Fibroblast of pulmonary artery (primary cell): ENCODE data around the gene STAT3.

Experiments
- DNase-seq: peaks from one replicate; pipeline ENCODE4 v3.0.0-alpha.2; 2010; ENCODE audit warnings: low read depth
- H3K4me3 ChIP-seq: replicated peaks from 2 replicates; pipeline ENCODE4 v1.5.1; 2011; ENCODE audit warnings: low read depth, mild to moderate bottlenecking, control low read depth, low read length, moderate library complexity
- TF ChIP-seq, protein P1 (sequence below): IDR thresholded peaks from 2 replicates; pipeline ENCODE4 v1.5.1; 2011; ENCODE audit warnings: mild to moderate bottlenecking, control low read depth, low read length, inconsistent platforms; ENCODE audit errors: missing control alignments

STAT3 gene

DNA sequence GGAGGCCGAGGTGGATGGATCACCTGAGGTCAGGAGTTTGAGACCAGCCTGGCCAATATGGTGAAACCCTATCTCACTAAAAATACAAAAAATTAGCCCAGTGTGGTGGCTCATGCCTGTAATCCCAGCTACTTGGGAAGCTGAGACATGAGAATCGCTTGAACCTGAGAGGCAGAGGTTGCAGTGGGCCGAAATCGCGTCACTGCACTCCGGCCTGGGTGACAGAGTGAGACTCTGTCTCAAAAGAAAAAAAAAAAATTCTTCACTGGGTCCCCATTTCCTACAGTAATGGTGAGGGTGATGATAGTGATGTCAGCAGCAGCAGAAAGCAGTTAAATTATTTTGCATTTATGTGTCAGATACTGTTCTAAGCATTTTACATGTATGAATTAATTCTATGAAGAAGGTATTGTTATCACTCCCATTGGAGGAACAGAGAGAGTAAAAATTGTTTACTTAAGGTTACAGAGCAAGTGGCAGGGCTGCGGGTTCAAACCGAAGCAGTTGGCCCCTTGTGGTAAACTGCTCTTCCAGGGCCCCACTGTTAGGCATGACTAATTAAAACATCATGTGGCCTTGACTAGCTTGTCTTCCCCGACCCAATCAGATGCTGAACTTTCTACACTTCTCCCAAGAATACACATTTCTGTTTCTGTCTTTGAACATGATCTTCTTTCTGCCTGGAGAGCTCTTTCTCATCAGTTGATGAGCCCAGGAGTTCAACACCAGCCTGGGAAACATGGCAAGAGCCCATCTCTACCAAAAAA is 45.8 kb downstream of the STAT3 start:
- TF ChIP-seq, protein P1, sequence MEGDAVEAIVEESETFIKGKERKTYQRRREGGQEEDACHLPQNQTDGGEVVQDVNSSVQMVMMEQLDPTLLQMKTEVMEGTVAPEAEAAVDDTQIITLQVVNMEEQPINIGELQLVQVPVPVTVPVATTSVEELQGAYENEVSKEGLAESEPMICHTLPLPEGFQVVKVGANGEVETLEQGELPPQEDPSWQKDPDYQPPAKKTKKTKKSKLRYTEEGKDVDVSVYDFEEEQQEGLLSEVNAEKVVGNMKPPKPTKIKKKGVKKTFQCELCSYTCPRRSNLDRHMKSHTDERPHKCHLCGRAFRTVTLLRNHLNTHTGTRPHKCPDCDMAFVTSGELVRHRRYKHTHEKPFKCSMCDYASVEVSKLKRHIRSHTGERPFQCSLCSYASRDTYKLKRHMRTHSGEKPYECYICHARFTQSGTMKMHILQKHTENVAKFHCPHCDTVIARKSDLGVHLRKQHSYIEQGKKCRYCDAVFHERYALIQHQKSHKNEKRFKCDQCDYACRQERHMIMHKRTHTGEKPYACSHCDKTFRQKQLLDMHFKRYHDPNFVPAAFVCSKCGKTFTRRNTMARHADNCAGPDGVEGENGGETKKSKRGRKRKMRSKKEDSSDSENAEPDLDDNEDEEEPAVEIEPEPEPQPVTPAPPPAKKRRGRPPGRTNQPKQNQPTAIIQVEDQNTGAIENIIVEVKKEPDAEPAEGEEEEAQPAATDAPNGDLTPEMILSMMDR: no peak
- no peak for DNase-seq

DNA sequence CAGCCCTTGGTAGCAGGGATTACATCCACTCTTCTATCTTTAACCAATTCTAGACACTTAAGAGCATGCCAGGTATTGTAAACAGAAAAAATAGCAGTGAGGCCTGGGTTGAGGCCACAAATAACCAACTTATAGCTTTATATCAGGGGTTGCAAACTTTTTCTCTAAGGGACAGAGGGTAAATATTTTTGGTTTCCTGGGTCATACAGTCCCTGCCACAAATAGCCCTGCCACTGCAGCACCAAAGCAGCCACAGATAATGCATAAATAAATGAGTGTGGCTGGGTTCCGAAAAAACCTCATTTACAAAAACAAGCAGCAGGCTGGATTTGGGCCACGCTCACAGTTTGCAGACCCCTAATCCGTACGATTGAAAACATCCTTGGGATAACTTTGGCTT is 46.7 kb downstream of the STAT3 start:
- no peak for DNase-seq
- TF ChIP-seq, protein P1: no peak
- no peak overlapping the region for H3K4me3 ChIP-seq

More for the DNA sequence above, 45.8 kb downstream of the STAT3 start:
- no peak overlapping the region for H3K4me3 ChIP-seq

- TF ChIP-seq, protein P1: no peak
- no peak overlapping the region for H3K4me3 ChIP-seq
- no peak for DNase-seq
Measured at GRCh38 chr17:42340691-42341127, 47.5 kb downstream of the STAT3 start.

GRCh38 chr17:42339221-42339620 is 49.0 kb downstream of the STAT3 start:
- TF ChIP-seq, protein P1: no peak
- no peak for DNase-seq
- no peak overlapping the region for H3K4me3 ChIP-seq

GRCh38 chr17:42338427-42338985 is 49.7 kb downstream of the STAT3 start:
- TF ChIP-seq, protein P1: no peak
- DNase-seq: no peak
- no peak overlapping the region for H3K4me3 ChIP-seq

DNA sequence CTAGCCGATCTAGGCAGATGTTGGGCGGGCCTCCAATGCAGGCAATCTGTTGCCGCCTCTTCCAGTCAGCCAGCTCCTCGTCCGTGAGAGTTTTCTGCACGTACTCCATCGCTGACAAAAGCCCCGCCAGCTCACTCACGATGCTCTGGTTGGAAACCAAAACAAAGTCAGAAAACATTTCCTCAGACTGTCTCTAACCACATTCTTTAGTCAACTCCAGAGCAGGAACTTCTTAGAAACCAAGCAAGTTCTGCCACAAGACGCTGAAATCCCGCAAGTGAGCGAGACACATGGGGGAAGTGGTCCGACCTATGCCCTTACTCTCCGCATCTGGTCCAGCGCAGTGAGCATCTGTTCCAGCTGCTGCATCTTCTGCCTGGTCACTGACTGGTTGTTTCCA is 50.8 kb downstream of the STAT3 start:
- no peak for DNase-seq
- TF ChIP-seq, protein P1: no peak
- H3K4me3 ChIP-seq: no peak overlapping the region
